Gastroesophageal sphincter (tissue), 4 donors: Measurements from ENCODE around the gene AGFG2. TPM values are rescaled to one million over a fixed set of nuclear protein-coding genes. Genes with fewer than 3 reads are reported as not detected.

Source experiments
- ATAC-seq: fragments of 150-250 bp; one replicate; pipeline ENCODE4 v1.9.1; 2016; ENCODE audit warnings: mild to moderate bottlenecking, moderate library complexity
- H3K27ac ChIP-seq, 4 donors: fragments of 200-600 bp; sonication (generic) in 3 of 4; 1 replicate in 3 of 4; 2 replicates in 1 of 4; pipeline ENCODE4 v1.5.1; 2016 to 2019
- H3K27me3 ChIP-seq: fragments of 200-600 bp; sonication (generic); one replicate; pipeline ENCODE4 v1.5.1; 2019
- H3K36me3 ChIP-seq, 2 donors: fragments of 200-600 bp; sonication (generic); one replicate each; pipeline ENCODE4 v1.5.1; 2019; ENCODE audit warnings: control low read depth in 1 of 2
- H3K4me1 ChIP-seq, 3 donors: fragments of 200-600 bp; sonication (generic); 1 replicate in 2 of 3; 2 replicates in 1 of 3; pipeline ENCODE4 v1.5.1; 2016 to 2019; ENCODE audit warnings: control low read depth in 2 of 3
- H3K4me3 ChIP-seq, 2 donors: fragments of 200-600 bp; sonication (generic); one replicate each; pipeline ENCODE4 v1.5.1; 2019; ENCODE audit warnings: mild to moderate bottlenecking in 1 of 2, moderate library complexity in 1 of 2
- H3K9me3 ChIP-seq, 3 donors: fragments of 200-600 bp; sonication (generic); one replicate each; pipeline ENCODE4 v1.5.1; 2017 to 2019; ENCODE audit warnings: control low read depth in 2 of 3
- EP300 ChIP-seq: sonication (generic); formaldehyde crosslinking; IDR thresholded peaks from one replicate; pipeline ENCODE4 v1.6.1; 2017; ENCODE audit warnings: antibody characterized with exemption, mild to moderate bottlenecking
- POLR2A ChIP-seq, 2 donors: fragments of 450-650 bp; IDR thresholded peaks; one replicate each; pipeline ENCODE4 v1.6.1; 2017; ENCODE audit warnings: antibody characterized with exemption in 2 of 2, mild to moderate bottlenecking in 2 of 2, moderate library complexity in 1 of 2
- POLR2AphosphoS5 ChIP-seq: sonication (generic); formaldehyde crosslinking; IDR thresholded peaks from one replicate; pipeline ENCODE4 v1.6.1; 2017; ENCODE audit warnings: antibody characterized with exemption
- WGBS, 2 donors: methylation state at CpG; one replicate each; pipeline ENCODE4 v1.1.5; 2018; ENCODE audit warnings: low coverage in 1 of 2; 5-methylcytosine and 5-hydroxymethylcytosine counted together
- total RNA-seq, 4 donors: library from RNA; depleted of rRNA; stranded (reverse); fragments of >200 nt; gene quantifications; one replicate each; pipeline ENCODE4 v1.1.0, GENCODE V29; 2016
- TF ChIP-seq, protein P1 (sequence below), 4 experiments: fragments of 200-600 bp in 2 of 4; fragments of 450-650 bp in 2 of 4; sonication (generic) in 1 of 4; IDR thresholded peaks; one replicate each; pipeline ENCODE4 v1.5.1; 2017 to 2019; ENCODE audit warnings: antibody characterized with exemption in 4 of 4, mild to moderate bottlenecking in 2 of 4, moderate library complexity in 2 of 4

AGFG2 gene
- total RNA-seq, 4 donors from 2014 or later: 26.0 to 60.1 (median 36.6) TPM

DNA sequence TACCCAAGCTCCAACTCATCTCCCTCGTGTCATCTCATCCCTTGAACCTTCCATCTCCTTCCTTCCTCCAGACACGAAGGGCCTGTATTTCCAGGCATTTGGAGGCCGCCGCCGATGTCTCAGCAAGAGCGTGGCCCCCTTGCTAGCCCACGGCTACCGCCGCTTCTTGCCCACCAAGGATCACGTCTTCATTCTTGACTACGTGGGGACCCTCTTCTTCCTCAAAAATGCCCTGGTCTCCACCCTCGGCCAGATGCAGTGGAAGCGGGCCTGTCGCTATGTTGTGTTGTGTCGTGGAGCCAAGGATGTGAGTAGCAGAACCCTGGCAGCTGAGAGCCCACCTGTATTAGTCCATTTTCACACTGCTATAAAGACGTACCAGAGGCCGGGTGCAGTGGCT is 52.6 kb downstream of the AGFG2 start:
- TF ChIP-seq, protein P1, sequence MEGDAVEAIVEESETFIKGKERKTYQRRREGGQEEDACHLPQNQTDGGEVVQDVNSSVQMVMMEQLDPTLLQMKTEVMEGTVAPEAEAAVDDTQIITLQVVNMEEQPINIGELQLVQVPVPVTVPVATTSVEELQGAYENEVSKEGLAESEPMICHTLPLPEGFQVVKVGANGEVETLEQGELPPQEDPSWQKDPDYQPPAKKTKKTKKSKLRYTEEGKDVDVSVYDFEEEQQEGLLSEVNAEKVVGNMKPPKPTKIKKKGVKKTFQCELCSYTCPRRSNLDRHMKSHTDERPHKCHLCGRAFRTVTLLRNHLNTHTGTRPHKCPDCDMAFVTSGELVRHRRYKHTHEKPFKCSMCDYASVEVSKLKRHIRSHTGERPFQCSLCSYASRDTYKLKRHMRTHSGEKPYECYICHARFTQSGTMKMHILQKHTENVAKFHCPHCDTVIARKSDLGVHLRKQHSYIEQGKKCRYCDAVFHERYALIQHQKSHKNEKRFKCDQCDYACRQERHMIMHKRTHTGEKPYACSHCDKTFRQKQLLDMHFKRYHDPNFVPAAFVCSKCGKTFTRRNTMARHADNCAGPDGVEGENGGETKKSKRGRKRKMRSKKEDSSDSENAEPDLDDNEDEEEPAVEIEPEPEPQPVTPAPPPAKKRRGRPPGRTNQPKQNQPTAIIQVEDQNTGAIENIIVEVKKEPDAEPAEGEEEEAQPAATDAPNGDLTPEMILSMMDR (IDR thresholded peaks at IDR 0.05): no peak
- TF ChIP-seq POLR2A (IDR thresholded peaks at IDR 0.05): no peak
- TF ChIP-seq EP300: no peak
- TF ChIP-seq POLR2AphosphoS5: no peak
- Histone ChIP-seq H3K4me1 (peaks cover 0 to 24% (median 4%) of the 10 kb centered on the region in 3 donors), H3K9me3 (no peaks in the 10 kb centered on the region), H3K27me3 (peaks cover 20% of the 10 kb centered on the region), H3K27ac (no peak overlapping the region), H3K4me3 (no peak overlapping the region), H3K36me3 (no peaks in the 10 kb centered on the region)
- no peak for ATAC-seq
- 90 to 96% methylated on average over 2 to 9 of the region's 17 CpGs for WGBS, 2 donors

- 97 to 100% methylated on average over 1 to 6 of the region's 7 CpGs for WGBS, 2 donors
These were observed 56.2 kb downstream of the AGFG2 start for GRCh38 chr7:100595188-100595587.

GRCh38 chr7:100598425-100598824 is 59.4 kb downstream of the AGFG2 start:
- H3K27ac ChIP-seq: no peak overlapping the region
- no peak for ATAC-seq
- H3K4me3 ChIP-seq: no peak overlapping the region
- TF ChIP-seq, protein P1 (IDR thresholded peaks at IDR 0.05): no peak
- TF ChIP-seq POLR2A (IDR thresholded peaks at IDR 0.05) (no peak), EP300 (no peak), POLR2AphosphoS5 (no peak)
- no peaks in the 10 kb centered on the region for H3K27me3 ChIP-seq
- H3K36me3 ChIP-seq: no peaks in the 10 kb centered on the region
- WGBS, 2 donors: 86% methylated on average over 4 of the region's 4 CpGs; no CpG with 5 or more reads in 1 of the 2 donors
- peaks cover 0 to 21% (median 7%) of the 10 kb centered on the region in 3 donors for H3K4me1 ChIP-seq
- no peaks in the 10 kb centered on the region for H3K9me3 ChIP-seq

More at GRCh38 chr7:100595188-100595587, 56.2 kb downstream of the AGFG2 start:
- peaks cover 20% of the 10 kb centered on the region for H3K27me3 ChIP-seq
- no peaks in the 10 kb centered on the region for H3K9me3 ChIP-seq
- no peak for ATAC-seq
- H3K4me1 ChIP-seq: peaks cover 0 to 5% (median 0%) of the 10 kb centered on the region in 3 donors
- H3K4me3 ChIP-seq: no peak overlapping the region
- TF ChIP-seq POLR2AphosphoS5: no peak
- TF ChIP-seq, protein P1 (IDR thresholded peaks at IDR 0.05): no peak
- H3K27ac ChIP-seq: no peak overlapping the region
- H3K36me3 ChIP-seq: no peaks in the 10 kb centered on the region

- Histone ChIP-seq H3K9me3 (no peaks in the 10 kb centered on the region), H3K36me3 (no peaks in the 10 kb centered on the region), H3K4me3 (no peak overlapping the region), H3K27me3 (no peaks in the 10 kb centered on the region), H3K27ac (no peak overlapping the region), H3K4me1 (peaks cover 0 to 33% (median 10%) of the 10 kb centered on the region in 3 donors)
- WGBS, 2 donors: 70% methylated on average over 2 of the region's 18 CpGs; no CpG with 5 or more reads in 1 of the 2 donors
- no peak for ATAC-seq
- TF ChIP-seq, protein P1 (IDR thresholded peaks at IDR 0.05): no peak
- TF ChIP-seq POLR2A (IDR thresholded peaks at IDR 0.05) (no peak), EP300 (no peak), POLR2AphosphoS5 (no peak)
These were observed 61.1 kb downstream of the AGFG2 start for GRCh38 chr7:100599911-100600729.

DNA sequence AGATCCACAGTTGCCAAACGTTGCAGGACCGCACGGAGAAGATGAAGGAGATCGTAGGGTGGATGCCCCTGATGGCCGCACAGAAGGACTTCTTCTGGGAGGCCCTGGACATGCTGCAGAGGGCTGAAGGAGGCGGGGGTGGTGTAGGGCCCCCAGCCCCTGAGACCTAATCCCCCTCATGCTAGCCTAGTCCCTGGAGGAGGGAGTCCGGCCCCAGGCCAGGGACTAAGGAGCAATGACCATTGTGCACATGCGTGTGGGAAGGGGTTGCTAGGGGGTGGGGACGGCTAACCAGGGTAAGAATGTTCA is 61.7 kb downstream of the AGFG2 start:
- no peak overlapping the region for H3K4me3 ChIP-seq
- 60 to 100% methylated on average over 1 to 6 of the region's 9 CpGs for WGBS, 2 donors
- H3K27ac ChIP-seq: no peak overlapping the region
- H3K4me1 ChIP-seq: peaks cover 0 to 38% (median 14%) of the 10 kb centered on the region in 3 donors
- no peaks in the 10 kb centered on the region for H3K27me3 ChIP-seq
- H3K9me3 ChIP-seq: no peaks in the 10 kb centered on the region
- TF ChIP-seq EP300 (no peak), POLR2AphosphoS5 (no peak), POLR2A (IDR thresholded peaks at IDR 0.05) (no peak)
- TF ChIP-seq, protein P1 (IDR thresholded peaks at IDR 0.05): no peak
- no peak for ATAC-seq
- H3K36me3 ChIP-seq: no peaks in the 10 kb centered on the region
